ENCODE results near the gene PSAP. TPM values are rescaled to one million over a fixed set of nuclear protein-coding genes. Genes with fewer than 3 reads are reported as not detected.
"Not testable (repeated sequence)": the region's sequence is repeated elsewhere in the genome, so short reads cannot be mapped to it uniquely, and the experiment has no call there.

Gene PSAP
- 540 TPM for polyA plus RNA-seq
- long read RNA-seq, donor 1, transcript PSAP-202 (14 exons, 2,872 nt) = major isoform, 74 of 132 reads
- long read RNA-seq, donor 1, partial matches to known transcripts = 44 of 132 reads
- long read RNA-seq, donor 1, other reads (novel, unspliced or antisense) = 14 of 132 reads
- long read RNA-seq, donor 2, transcript PSAP-202 (14 exons, 2,872 nt) = major isoform, 181 of 385 reads
- long read RNA-seq, donor 2, partial matches to known transcripts = 182 of 385 reads
- long read RNA-seq, donor 2, other reads (novel, unspliced or antisense) = 22 of 385 reads
- long read RNA-seq, donor 3 = 0 reads
- long read RNA-seq, donor 4, transcript PSAP-202 (14 exons, 2,872 nt) = major isoform, 13 of 20 reads
- long read RNA-seq, donor 4, partial matches to known transcripts = 7 of 20 reads
- long read RNA-seq, donor 4, other reads (novel, unspliced or antisense) = 0 of 20 reads
- long read RNA-seq, donor 5, transcript PSAP-202 (14 exons, 2,872 nt) = major isoform, 96 of 166 reads
- long read RNA-seq, donor 5, partial matches to known transcripts = 41 of 166 reads
- long read RNA-seq, donor 5, other reads (novel, unspliced or antisense) = 29 of 166 reads
- long read RNA-seq, donor 6, transcript PSAP-202 (14 exons, 2,872 nt) = major isoform, 143 of 322 reads
- long read RNA-seq, donor 6, partial matches to known transcripts = 154 of 322 reads
- long read RNA-seq, donor 6, other reads (novel, unspliced or antisense) = 24 of 322 reads
- long read RNA-seq, donor 7, transcript PSAP-202 (14 exons, 2,872 nt) = major isoform, 46 of 125 reads
- long read RNA-seq, donor 7, partial matches to known transcripts = 47 of 125 reads
- long read RNA-seq, donor 7, other reads (novel, unspliced or antisense) = 32 of 125 reads
- long read RNA-seq, donor 8, transcript PSAP-202 (14 exons, 2,872 nt) = major isoform, 189 of 1,384 reads
- long read RNA-seq, donor 8, partial matches to known transcripts = 1,173 of 1,384 reads
- long read RNA-seq, donor 8, other reads (novel, unspliced or antisense) = 21 of 1,384 reads
- long read RNA-seq, donor 9, transcript PSAP-202 (14 exons, 2,872 nt) = major isoform, 153 of 341 reads
- long read RNA-seq, donor 9, partial matches to known transcripts = 160 of 341 reads
- long read RNA-seq, donor 9, other reads (novel, unspliced or antisense) = 28 of 341 reads
- long read RNA-seq, donor 10, transcript PSAP-202 (14 exons, 2,872 nt) = major isoform, 173 of 342 reads
- long read RNA-seq, donor 10, partial matches to known transcripts = 122 of 342 reads
- long read RNA-seq, donor 10, other reads (novel, unspliced or antisense) = 45 of 342 reads
- long read RNA-seq, donor 11, transcript PSAP-202 (14 exons, 2,872 nt) = major isoform, 147 of 229 reads
- long read RNA-seq, donor 11, partial matches to known transcripts = 61 of 229 reads
- long read RNA-seq, donor 11, other reads (novel, unspliced or antisense) = 21 of 229 reads

- peak within 1 kb of the TSS; percentile 93 for H3K4me3 ChIP-seq (ENCODE audit: low read length)
- WGBS (ENCODE audit: insufficient coverage, low lambda C conversion rate) = 0% methylated on average over 1 of the region's 49 CpGs
- peak within 1 kb of the TSS; percentile 86 for H3K27ac ChIP-seq (ENCODE audit: low read length)
- no peaks in the 10 kb centered on the region for H3K9me3 ChIP-seq (ENCODE audit: control insufficient read depth, low read depth, low read length)
- peak; percentile 99 for DNase-seq
- peaks cover 12% of the 10 kb centered on the region for H3K4me1 ChIP-seq (ENCODE audit: control insufficient read depth, insufficient read depth, low read length)
- no peaks in the 10 kb centered on the region for H3K36me3 ChIP-seq (ENCODE audit: control insufficient read depth, insufficient read depth, low read length)
- no peaks in the 10 kb centered on the region for H3K27me3 ChIP-seq (ENCODE audit: control insufficient read depth, insufficient read depth, low read length)
Observed at GRCh38 chr10:71850743-71851464, at the start of gene PSAP. Gene PSAP (minus strand): TSS chr10:71851251. CDS start chr10:71851221, 30 bp downstream.

GRCh38 chr10:71900441-71901180 lies 49.6 kb upstream of the PSAP start:
- Histone ChIP-seq H3K4me3 (ENCODE audit: low read length) (no peak overlapping the region), H3K36me3 (ENCODE audit: control insufficient read depth, insufficient read depth, low read length) (no peaks in the 10 kb centered on the region), H3K27me3 (ENCODE audit: control insufficient read depth, insufficient read depth, low read length) (no peaks in the 10 kb centered on the region), H3K9me3 (ENCODE audit: control insufficient read depth, low read depth, low read length) (no peaks in the 10 kb centered on the region), H3K27ac (ENCODE audit: low read length) (no peak overlapping the region), H3K4me1 (ENCODE audit: control insufficient read depth, insufficient read depth, low read length) (peaks cover 2% of the 10 kb centered on the region)
- DNase-seq = no peak
- WGBS (ENCODE audit: insufficient coverage, low lambda C conversion rate) = no CpG with 5 or more reads among the region's 14 CpGs

DNA sequence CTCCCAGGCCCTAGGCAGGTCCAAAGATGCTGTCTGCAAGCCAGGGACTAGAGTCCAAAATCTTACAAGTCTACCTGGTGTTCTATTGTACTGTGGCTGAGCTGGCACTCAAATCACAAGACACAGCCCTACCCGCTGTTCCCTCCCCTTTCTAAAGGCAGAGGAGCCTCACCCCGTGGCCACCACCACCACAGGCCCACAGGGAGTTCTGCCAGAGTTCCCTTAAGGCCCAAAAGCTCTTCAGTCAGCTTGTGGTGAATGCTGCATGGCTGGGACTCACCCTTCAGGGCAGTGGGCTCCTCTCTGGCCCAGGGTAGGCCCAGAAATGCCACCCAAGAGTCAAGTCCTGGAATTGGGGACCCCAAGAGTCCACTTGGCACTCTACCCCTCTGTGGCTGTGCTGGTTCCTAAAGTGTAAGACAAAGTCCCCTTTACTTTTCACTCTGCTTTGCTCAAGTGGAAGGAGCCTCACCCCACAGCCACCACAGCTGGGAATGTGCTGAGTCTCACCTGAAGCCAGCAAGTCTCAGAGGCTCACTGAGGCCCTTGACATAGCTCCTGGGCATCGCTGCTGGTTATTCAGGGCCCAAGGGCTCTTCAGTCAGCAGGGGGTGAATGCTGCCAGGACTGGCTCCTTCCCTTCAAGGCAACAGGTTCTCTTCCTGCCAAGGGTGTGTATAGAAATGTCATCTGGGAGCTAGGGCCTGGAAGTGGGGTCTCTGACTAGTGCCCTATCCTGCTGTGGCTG lies 48.8 kb upstream of the PSAP start:
- Histone ChIP-seq H3K27me3 (ENCODE audit: control insufficient read depth, insufficient read depth, low read length) (no peaks in the 10 kb centered on the region), H3K4me3 (ENCODE audit: low read length) (no peak overlapping the region), H3K36me3 (ENCODE audit: control insufficient read depth, insufficient read depth, low read length) (no peaks in the 10 kb centered on the region), H3K27ac (ENCODE audit: low read length) (no peak overlapping the region), H3K9me3 (ENCODE audit: control insufficient read depth, low read depth, low read length) (no peaks in the 10 kb centered on the region), H3K4me1 (ENCODE audit: control insufficient read depth, insufficient read depth, low read length) (peaks cover 2% of the 10 kb centered on the region)
- WGBS (ENCODE audit: insufficient coverage, low lambda C conversion rate) = no CpG with 5 or more reads among the region's 3 CpGs
- no peak for DNase-seq

DNA sequence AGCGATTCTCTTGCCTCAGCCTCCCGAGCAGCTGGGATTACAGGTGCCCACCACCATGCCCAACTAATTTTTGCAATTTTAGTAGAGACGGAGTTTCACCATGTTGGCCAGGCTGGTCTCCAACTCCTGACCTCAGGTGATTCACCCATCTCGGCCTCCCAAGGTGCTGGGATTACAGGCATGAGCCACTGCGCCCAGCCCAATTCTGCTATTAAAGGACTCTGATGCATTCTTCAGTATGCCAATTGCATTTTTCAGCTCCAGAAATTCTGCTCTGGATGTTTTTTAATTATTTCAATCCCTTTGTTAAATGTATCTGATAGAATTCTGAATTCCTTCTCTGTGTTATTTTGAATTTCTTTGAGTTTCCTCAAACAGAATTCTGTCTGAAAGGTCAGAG lies 47.3 kb upstream of the PSAP start:
- H3K4me1 ChIP-seq (ENCODE audit: control insufficient read depth, insufficient read depth, low read length); H3K4me3 ChIP-seq (ENCODE audit: low read length); H3K27ac ChIP-seq (ENCODE audit: low read length); DNase-seq; H3K27me3 ChIP-seq (ENCODE audit: control insufficient read depth, insufficient read depth, low read length); H3K9me3 ChIP-seq (ENCODE audit: control insufficient read depth, low read depth, low read length); H3K36me3 ChIP-seq (ENCODE audit: control insufficient read depth, insufficient read depth, low read length): not testable (repeated sequence)
- no CpG with 5 or more reads among the region's 5 CpGs for WGBS (ENCODE audit: insufficient coverage, low lambda C conversion rate)

DNA sequence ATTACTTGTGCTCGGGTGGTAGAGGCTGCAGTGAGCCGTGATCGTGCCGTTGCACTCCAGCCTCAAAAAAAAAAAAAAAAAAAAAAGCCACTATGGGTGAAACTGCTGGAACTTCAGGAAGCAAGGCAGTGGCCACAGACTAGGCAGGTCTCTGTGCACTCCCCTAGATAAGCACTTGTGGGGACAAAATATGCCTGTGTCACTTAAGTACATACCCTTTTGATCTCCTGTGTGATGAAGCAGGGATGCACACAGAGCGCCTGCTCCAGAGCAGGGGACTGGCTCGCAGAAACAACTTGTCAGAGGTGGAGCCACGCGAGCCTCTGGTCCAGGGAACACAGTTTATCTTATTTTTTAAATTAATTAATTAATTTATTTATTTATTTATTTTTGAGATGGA lies 42.9 kb upstream of the PSAP start:
- H3K27me3 ChIP-seq (ENCODE audit: control insufficient read depth, insufficient read depth, low read length) = no peaks in the 10 kb centered on the region
- H3K4me3 ChIP-seq (ENCODE audit: low read length) = no peak overlapping the region
- peaks cover 4% of the 10 kb centered on the region for H3K4me1 ChIP-seq (ENCODE audit: control insufficient read depth, insufficient read depth, low read length)
- no peak for DNase-seq
- H3K27ac ChIP-seq (ENCODE audit: low read length) = no peak overlapping the region
- no CpG with 5 or more reads among the region's 8 CpGs for WGBS (ENCODE audit: insufficient coverage, low lambda C conversion rate)
- H3K9me3 ChIP-seq (ENCODE audit: control insufficient read depth, low read depth, low read length) = no peaks in the 10 kb centered on the region
- no peaks in the 10 kb centered on the region for H3K36me3 ChIP-seq (ENCODE audit: control insufficient read depth, insufficient read depth, low read length)

DNA sequence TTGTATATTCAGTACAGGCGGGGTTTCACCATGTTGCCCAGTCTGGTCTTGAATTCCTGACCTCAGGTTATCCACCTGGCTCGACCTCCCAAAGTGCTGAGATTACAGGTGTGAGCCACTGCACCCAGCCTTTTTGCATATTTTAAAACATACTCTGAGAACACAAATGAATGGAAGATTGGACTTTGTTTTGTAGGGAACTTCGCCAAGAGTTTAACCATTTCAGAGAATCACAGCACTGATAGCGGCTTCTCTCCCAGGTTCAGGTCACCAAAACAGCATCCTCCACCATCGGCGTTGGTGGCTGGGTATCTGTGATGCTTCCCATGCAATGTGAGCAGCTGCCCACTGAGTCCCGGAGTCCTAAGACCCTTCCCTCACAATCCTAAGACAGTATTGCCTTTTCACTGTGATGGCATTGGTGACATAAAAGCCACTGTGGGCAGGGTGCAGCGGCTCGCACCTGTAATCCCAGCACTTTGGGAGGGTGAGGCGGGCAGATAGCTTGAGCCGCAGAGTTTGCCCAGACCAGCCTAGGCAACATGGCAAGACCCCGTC lies 42.3 kb upstream of the PSAP start:
- Histone ChIP-seq H3K4me1 (ENCODE audit: control insufficient read depth, insufficient read depth, low read length) (peaks cover 4% of the 10 kb centered on the region), H3K9me3 (ENCODE audit: control insufficient read depth, low read depth, low read length) (no peaks in the 10 kb centered on the region), H3K27ac (ENCODE audit: low read length) (no peak overlapping the region), H3K27me3 (ENCODE audit: control insufficient read depth, insufficient read depth, low read length) (no peaks in the 10 kb centered on the region), H3K4me3 (ENCODE audit: low read length) (no peak overlapping the region), H3K36me3 (ENCODE audit: control insufficient read depth, insufficient read depth, low read length) (no peaks in the 10 kb centered on the region)
- WGBS (ENCODE audit: insufficient coverage, low lambda C conversion rate) = no CpG with 5 or more reads among the region's 12 CpGs
- no peak for DNase-seq

DNA sequence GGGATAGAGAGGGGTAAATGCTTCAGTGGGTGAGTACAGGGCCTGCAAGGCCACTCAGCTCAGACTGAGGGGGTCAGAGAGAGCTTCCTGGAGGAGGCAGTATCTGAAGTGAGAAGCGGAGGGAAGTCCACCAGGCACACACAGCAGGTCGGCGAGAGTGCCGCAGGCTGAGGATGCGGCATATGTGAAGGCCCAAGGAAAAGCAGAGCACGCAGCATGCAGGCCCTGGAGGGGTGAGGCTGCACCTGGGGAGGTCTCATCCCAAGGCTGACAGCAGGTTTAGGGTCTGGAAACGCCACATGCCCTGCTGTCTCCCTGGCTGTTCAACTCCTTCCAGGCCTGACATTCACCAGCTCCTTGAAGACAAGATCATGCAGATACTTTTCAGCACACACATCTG lies 40.4 kb upstream of the PSAP start:
- peaks cover 6% of the 10 kb centered on the region for H3K27me3 ChIP-seq (ENCODE audit: control insufficient read depth, insufficient read depth, low read length)
- no CpG with 5 or more reads among the region's 7 CpGs for WGBS (ENCODE audit: insufficient coverage, low lambda C conversion rate)
- no peak overlapping the region for H3K27ac ChIP-seq (ENCODE audit: low read length)

DNA sequence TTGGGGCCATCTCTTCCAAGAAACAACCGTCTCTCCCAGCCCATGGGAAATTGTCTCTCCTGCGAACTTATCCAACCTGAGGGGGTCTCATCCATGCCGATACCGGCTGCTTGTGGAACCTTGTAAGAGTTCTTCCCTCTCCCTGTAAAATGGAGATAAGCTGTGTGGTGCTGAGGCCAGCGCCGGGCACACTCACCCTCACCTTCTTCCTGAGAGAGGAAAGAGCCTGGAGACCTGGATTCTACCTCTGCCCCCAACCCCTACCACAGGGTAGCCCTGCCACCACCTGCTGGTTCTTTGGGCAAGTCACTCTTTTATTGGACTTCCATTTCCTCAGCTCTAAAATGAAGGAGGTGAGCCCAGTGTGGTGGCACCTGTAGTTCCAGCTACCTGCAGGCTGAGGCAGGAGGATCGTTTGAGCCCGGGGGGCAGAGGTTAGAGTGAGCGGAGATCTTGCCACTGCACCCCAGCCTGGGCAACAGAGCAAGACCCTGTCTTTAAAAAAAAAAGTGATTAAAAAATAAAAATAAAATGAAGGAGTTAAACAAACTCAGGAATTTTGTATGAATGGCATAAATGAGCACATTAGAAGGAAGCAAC lies 38.4 kb upstream of the PSAP start:
- DNase-seq = no peak
- H3K9me3 ChIP-seq (ENCODE audit: control insufficient read depth, low read depth, low read length) = no peaks in the 10 kb centered on the region
- no peak overlapping the region for H3K27ac ChIP-seq (ENCODE audit: low read length)
- no peaks in the 10 kb centered on the region for H3K36me3 ChIP-seq (ENCODE audit: control insufficient read depth, insufficient read depth, low read length)
- H3K4me3 ChIP-seq (ENCODE audit: low read length) = peak overlapping the region; percentile 41
- whole genome bisulfite sequencing (ENCODE audit: insufficient coverage, low lambda C conversion rate) = no CpG with 5 or more reads among the region's 9 CpGs
- peaks cover 6% of the 10 kb centered on the region for H3K4me1 ChIP-seq (ENCODE audit: control insufficient read depth, insufficient read depth, low read length)
- peaks cover 6% of the 10 kb centered on the region for H3K27me3 ChIP-seq (ENCODE audit: control insufficient read depth, insufficient read depth, low read length)

More for the DNA sequence above, 40.4 kb upstream of the PSAP start:
- no peaks in the 10 kb centered on the region for H3K9me3 ChIP-seq (ENCODE audit: control insufficient read depth, low read depth, low read length)
- no peaks in the 10 kb centered on the region for H3K36me3 ChIP-seq (ENCODE audit: control insufficient read depth, insufficient read depth, low read length)
- no peak for DNase-seq
- peaks cover 6% of the 10 kb centered on the region for H3K4me1 ChIP-seq (ENCODE audit: control insufficient read depth, insufficient read depth, low read length)
- no peak overlapping the region for H3K4me3 ChIP-seq (ENCODE audit: low read length)

Measured in large intestine (tissue), 12 donors.